Smooth muscle cell (in vitro differentiated cells): Measurements from ENCODE around the gene HSPA1A. TPM values are rescaled to one million over a fixed set of nuclear protein-coding genes. Genes with fewer than 3 reads are reported as not detected.
"Not testable (repeated sequence)": the region's sequence is repeated elsewhere in the genome, so short reads cannot be mapped to it uniquely, and the experiment has no call there.

Experiments used
- DNase-seq: peaks from one replicate; lab custom pipeline; 2025; ENCODE audit not compliant: unreplicated experiment; lab: John Stamatoyannopoulos, UW
- H2AFZ ChIP-seq: fragments of 200-600 bp; sonication (generic); 2 replicates; pipeline ENCODE4 v1.6.0; 2016; ENCODE audit warnings: antibody characterized with exemption, low read depth, mild to moderate bottlenecking
- H3F3A ChIP-seq: fragments of 200-600 bp; sonication (generic); 2 replicates; pipeline ENCODE4 v1.6.0; 2017; ENCODE audit warnings: antibody characterized with exemption, low read depth
- H3K27ac ChIP-seq: fragments of 200-600 bp; sonication (generic); 2 replicates; pipeline ENCODE4 v1.5.1; 2016; ENCODE audit warnings: low read depth, mild to moderate bottlenecking
- H3K27me3 ChIP-seq: fragments of 200-600 bp; sonication (generic); 2 replicates; pipeline ENCODE4 v1.6.1; 2016; ENCODE audit warnings: low read depth, mild to moderate bottlenecking
- H3K36me3 ChIP-seq: fragments of 200-600 bp; sonication (generic); 2 replicates; pipeline ENCODE4 v1.5.1; 2016; ENCODE audit warnings: low read depth
- H3K4me1 ChIP-seq: fragments of 200-600 bp; sonication (generic); 2 replicates; pipeline ENCODE4 v1.5.1; 2016; ENCODE audit warnings: low read depth
- H3K4me2 ChIP-seq: fragments of 200-600 bp; sonication (generic); 2 replicates; pipeline ENCODE4 v1.6.0; 2016; ENCODE audit warnings: mild to moderate bottlenecking
- H3K4me3 ChIP-seq: fragments of 200-600 bp; sonication (generic); 2 replicates; pipeline ENCODE4 v1.5.1; 2016; ENCODE audit warnings: mild to moderate bottlenecking
- H3K79me2 ChIP-seq: fragments of 200-600 bp; sonication (generic); 2 replicates; pipeline ENCODE4 v1.6.0; 2016; ENCODE audit warnings: low read depth, mild to moderate bottlenecking
- H3K9ac ChIP-seq: fragments of 200-600 bp; sonication (generic); 2 replicates; pipeline ENCODE4 v1.6.0; 2016; ENCODE audit warnings: low read depth
- H3K9me3 ChIP-seq: fragments of 200-600 bp; sonication (generic); replicated peaks from 2 replicates; pipeline ENCODE4 v1.5.1; 2016; ENCODE audit warnings: low read depth
- H4K20me1 ChIP-seq: fragments of 200-600 bp; sonication (generic); 2 replicates; pipeline ENCODE4 v1.6.0; 2016; ENCODE audit warnings: low read depth
- WGBS: methylation state at CpG from one replicate; pipeline ENCODE4 v1.1.7; 2016; ENCODE audit warnings: low lambda C conversion rate; 5-methylcytosine and 5-hydroxymethylcytosine counted together
- polyA plus RNA-seq: library from polyadenylated mRNA; unstranded; fragments of >200 nt; fragmentation: Nextera tagmentation; extraction: Ambion mirVana; gene quantifications from 2 replicates; pipeline ENCODE4 v1.2.1, GENCODE V29; 2016
- total RNA-seq: library from RNA; depleted of rRNA; stranded (reverse); fragments of >200 nt; gene quantifications from 2 replicates; pipeline ENCODE4 v1.2.3, GENCODE V29; 2014
- TF ChIP-seq, protein P1 (sequence below): fragments of 200-600 bp; sonication (generic); IDR thresholded peaks from 2 replicates; pipeline ENCODE4 v1.5.1; 2017; ENCODE audit warnings: borderline replicate concordance, mild to moderate bottlenecking, antibody characterized with exemption; ENCODE audit not compliant: insufficient read depth, poor library complexity, severe bottlenecking

The HSPA1A gene
- total and polyA plus RNA-seq, 2 experiments from 2014 or later: 52.6 to 61.2 TPM

DNA sequence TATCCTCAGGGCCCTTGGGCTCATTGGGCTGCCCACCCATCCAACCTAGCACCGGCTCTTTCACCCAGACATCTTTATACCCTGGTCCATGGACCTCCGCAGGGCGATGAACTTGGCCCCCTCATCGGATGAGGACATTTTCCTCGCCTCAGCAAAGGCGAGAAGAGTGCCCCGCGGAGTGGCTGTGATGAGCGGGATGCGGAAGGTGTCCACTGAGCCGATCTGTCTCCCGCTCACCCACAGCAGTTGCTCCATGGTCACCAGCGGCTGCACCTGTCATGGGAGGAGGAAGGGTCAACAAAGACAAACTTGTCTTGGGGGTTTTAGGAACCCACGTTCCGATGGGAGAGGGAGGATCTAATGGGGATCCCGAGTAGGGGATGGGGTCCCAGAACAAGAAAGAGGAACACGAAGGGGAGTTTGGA, 46.6 kb downstream of the HSPA1A start:
- Histone ChIP-seq H3K9ac (peak overlapping the region; percentile 91), H3K4me3 (peak overlapping the region; percentile 80), H2AFZ (no peak overlapping the region), H3K27me3 (no peaks in the 10 kb centered on the region), H3K9me3 (no peaks in the 10 kb centered on the region), H3K36me3 (peaks cover 3% of the 10 kb centered on the region), H4K20me1 (no peaks in the 10 kb centered on the region), H3F3A (no peaks in the 10 kb centered on the region), H3K4me1 (peaks cover 11% of the 10 kb centered on the region), H3K79me2 (peaks cover 10% of the 10 kb centered on the region), H3K27ac (no peak overlapping the region), H3K4me2 (peak overlapping the region; percentile 90)
- TF ChIP-seq, protein P1, sequence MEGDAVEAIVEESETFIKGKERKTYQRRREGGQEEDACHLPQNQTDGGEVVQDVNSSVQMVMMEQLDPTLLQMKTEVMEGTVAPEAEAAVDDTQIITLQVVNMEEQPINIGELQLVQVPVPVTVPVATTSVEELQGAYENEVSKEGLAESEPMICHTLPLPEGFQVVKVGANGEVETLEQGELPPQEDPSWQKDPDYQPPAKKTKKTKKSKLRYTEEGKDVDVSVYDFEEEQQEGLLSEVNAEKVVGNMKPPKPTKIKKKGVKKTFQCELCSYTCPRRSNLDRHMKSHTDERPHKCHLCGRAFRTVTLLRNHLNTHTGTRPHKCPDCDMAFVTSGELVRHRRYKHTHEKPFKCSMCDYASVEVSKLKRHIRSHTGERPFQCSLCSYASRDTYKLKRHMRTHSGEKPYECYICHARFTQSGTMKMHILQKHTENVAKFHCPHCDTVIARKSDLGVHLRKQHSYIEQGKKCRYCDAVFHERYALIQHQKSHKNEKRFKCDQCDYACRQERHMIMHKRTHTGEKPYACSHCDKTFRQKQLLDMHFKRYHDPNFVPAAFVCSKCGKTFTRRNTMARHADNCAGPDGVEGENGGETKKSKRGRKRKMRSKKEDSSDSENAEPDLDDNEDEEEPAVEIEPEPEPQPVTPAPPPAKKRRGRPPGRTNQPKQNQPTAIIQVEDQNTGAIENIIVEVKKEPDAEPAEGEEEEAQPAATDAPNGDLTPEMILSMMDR: no peak
- no peak for DNase-seq
- WGBS: 53% methylated on average over 17 of the region's 17 CpGs

DNA sequence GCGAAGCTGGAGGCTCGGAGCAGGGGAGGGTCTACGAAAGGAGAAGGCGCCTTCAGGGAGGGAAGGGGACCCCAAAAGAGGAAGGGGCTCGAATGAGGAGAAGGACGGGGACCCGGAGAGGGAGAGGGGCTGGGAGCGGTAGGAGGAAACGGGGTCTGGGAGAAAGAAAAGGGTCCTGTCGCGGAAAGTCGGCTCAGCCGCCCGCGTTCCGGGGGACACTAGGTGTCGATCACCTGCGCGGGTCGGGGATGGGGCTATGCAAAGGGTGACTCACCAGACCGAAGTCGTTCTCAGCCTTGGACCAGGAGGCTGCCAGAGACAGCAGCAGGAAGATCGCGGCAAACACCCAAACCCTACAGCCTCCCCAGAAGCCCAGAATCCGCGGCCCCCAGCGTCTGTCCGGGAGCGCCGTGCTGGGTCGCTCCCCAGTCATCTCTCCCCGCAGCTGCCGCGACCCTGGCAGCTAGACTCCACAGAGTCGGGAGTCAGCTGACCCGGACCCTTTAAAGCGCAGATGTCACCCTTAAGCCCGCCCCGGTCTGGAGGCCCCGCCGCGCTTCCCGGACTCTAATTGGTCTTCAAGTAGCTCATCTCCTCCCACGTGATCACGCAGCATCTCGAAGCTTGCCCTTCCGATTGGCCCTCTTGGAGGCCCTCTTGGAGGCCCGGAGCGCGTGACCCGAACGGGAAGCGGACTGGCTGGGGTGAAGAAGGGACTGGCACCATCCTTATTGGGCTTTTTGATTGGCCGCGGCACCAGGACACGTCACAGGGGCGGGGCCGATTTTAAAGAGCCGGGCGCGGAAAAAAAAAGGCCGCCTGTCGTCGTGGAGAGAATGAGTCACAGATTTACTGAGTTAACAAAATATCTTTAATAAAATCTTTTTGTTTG, 47.2 kb downstream of the HSPA1A start, which contains the start of gene NEU1:
Gene NEU1 (minus strand): TSS at position 478 of the 892 bp plus-strand sequence. CDS start 45 bp downstream, at position 433.
- peak within 1 kb of the TSS; percentile 92 for H3K27ac ChIP-seq
- TF ChIP-seq, protein P1: no peak

DNA sequence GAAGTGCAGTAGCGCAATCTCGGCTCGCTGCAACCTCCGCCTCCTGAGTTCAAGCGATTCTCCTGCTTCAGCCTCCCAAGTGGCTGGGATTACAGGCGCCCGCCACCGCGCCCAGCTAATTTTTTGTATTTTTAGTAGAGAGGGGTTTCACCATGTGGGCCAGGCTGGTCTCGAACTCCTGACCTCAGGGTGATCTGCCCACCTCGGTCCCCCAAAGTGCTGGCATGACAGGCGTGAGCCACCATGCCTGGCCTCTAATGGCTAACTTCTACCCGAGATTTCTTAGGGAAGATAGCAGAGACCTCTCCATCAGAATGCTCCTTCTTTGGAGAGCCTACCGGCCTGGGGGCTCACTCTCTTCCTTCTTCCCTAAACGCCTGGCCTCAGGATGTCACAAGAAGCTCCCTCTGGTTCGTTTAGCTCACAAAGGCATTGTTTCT, 48.8 kb downstream of the HSPA1A start:
- DNase-seq, H3K9me3 ChIP-seq, H3F3A ChIP-seq, H3K27me3 ChIP-seq, H4K20me1 ChIP-seq, H3K36me3 ChIP-seq: not testable (repeated sequence)
- H3K4me3 ChIP-seq: peak overlapping the region; percentile 68
- WGBS: 41% methylated on average over 9 of the region's 16 CpGs
- peaks cover 11% of the 10 kb centered on the region for H3K4me1 ChIP-seq
- peak overlapping the region; percentile 86 for H3K4me2 ChIP-seq
- peak overlapping the region; percentile 80 for H3K9ac ChIP-seq
- peaks cover 10% of the 10 kb centered on the region for H3K79me2 ChIP-seq
- peak overlapping the region; percentile 92 for H3K27ac ChIP-seq
- H2AFZ ChIP-seq: peak overlapping the region; percentile 87

More for the DNA sequence above, 47.2 kb downstream of the HSPA1A start, which contains the start of gene NEU1:
- Histone ChIP-seq H3K4me3 (peak within 1 kb of the TSS; percentile 80), H3K9ac (peak within 1 kb of the TSS; percentile 91), H3F3A (no peaks in the 10 kb centered on the region), H3K9me3 (no peaks in the 10 kb centered on the region), H3K36me3 (peaks cover 3% of the 10 kb centered on the region), H4K20me1 (no peaks in the 10 kb centered on the region), H2AFZ (peak within 1 kb of the TSS; percentile 87), H3K27me3 (no peaks in the 10 kb centered on the region), H3K4me1 (peaks cover 11% of the 10 kb centered on the region), H3K4me2 (peak within 1 kb of the TSS; percentile 90), H3K79me2 (peaks cover 10% of the 10 kb centered on the region)
- peak; percentile 96 for DNase-seq
- WGBS: 1% methylated on average over 63 of the region's 64 CpGs

GRCh38 chr6:31864818-31865204, 49.5 kb downstream of the HSPA1A start:
- Histone ChIP-seq H3K4me2 (no peak overlapping the region), H4K20me1 (no peaks in the 10 kb centered on the region), H3K27ac (no peak overlapping the region), H3K27me3 (no peaks in the 10 kb centered on the region), H3K9me3 (no peaks in the 10 kb centered on the region), H3K4me1 (peaks cover 11% of the 10 kb centered on the region), H3K9ac (no peak overlapping the region), H3K36me3 (no peaks in the 10 kb centered on the region), H2AFZ (no peak overlapping the region), H3F3A (no peaks in the 10 kb centered on the region), H3K79me2 (peaks cover 10% of the 10 kb centered on the region), H3K4me3 (no peak overlapping the region)
- TF ChIP-seq, protein P1: no peak
- 95% methylated on average over 8 of the region's 8 CpGs for WGBS
- no peak for DNase-seq
